Measurements from ENCODE around the gene LEMD2. TPM values are rescaled to one million over a fixed set of nuclear protein-coding genes. Genes with fewer than 3 reads are reported as not detected.
A peak's percentile ranks its signal among the peaks of the same experiment; 100 is the strongest.

Gene LEMD2
- polyA plus RNA-seq, 2 of the 4 experiments (the other 2 are of a cell fraction) = 43.2 to 48.8 TPM

- WGBS (ENCODE audit: missing lambda C conversion rate) = 68% methylated on average over 5 of the region's 5 CpGs
- H3K4me2 ChIP-seq = no peak overlapping the region
- no peak for TF ChIP-seq BHLHE40 (IDR thresholded peaks at IDR 0.05; ENCODE audit: low read depth, low read length)
- TF ChIP-seq HOXB5 (CRISPR knock-in tag; IDR thresholded peaks at IDR 0.05) = no peak
- no peak for TF ChIP-seq RAD21 (conservative IDR thresholded peaks at IDR 0.05 in 1 of 2, IDR thresholded peaks at IDR 0.05 in 1 of 2)
- TF ChIP-seq, protein P1, sequence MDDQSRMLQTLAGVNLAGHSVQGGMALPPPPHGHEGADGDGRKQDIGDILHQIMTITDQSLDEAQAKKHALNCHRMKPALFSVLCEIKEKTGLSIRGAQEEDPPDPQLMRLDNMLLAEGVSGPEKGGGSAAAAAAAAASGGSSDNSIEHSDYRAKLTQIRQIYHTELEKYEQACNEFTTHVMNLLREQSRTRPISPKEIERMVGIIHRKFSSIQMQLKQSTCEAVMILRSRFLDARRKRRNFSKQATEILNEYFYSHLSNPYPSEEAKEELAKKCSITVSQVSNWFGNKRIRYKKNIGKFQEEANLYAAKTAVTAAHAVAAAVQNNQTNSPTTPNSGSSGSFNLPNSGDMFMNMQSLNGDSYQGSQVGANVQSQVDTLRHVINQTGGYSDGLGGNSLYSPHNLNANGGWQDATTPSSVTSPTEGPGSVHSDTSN (IDR thresholded peaks at IDR 0.05) = no peak
- no peak for TF ChIP-seq ZC3H11A (IDR thresholded peaks at IDR 0.05)
- no peak for TF ChIP-seq FOSL2 (IDR thresholded peaks at IDR 0.05)
- no peak for TF ChIP-seq FOSL2 (CRISPR knock-in tag; IDR thresholded peaks at IDR 0.05)
- TF ChIP-seq PHF8 (IDR thresholded peaks at IDR 0.05; ENCODE audit: borderline replicate concordance, low read depth) = no peak
- TF ChIP-seq JUN (IDR thresholded peaks at IDR 0.05) = no peak
- TF ChIP-seq ZNF302 (CRISPR knock-in tag; IDR thresholded peaks at IDR 0.05) = no peak
- no peak for TF ChIP-seq POLR2A (IDR thresholded peaks at IDR 0.05; ENCODE audit: low read length)
Observed at GRCh38 chr6:33747823-33748222, 41.1 kb downstream of the LEMD2 start.

DNA sequence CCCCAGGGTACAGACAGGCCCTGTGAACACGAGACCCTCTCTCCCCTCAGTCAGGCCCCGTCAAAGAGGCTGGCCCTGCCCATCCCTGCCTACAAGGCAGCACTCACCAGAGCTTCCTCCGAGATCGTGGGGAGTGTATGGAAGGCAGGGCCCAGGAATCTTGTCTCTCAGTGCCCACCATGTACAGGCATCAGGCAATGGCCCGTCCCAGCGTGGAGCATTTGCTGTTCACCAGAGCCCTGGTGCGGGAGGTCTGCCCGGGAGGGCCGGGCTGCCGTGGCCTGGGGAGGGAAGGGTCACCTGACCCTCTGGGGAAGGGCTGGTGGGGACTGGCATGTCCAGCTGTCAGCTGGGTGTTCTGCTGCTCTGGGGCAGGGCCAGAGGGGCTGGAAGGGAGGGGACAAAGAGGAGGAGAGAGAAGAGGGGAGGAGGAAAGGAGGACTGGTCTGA, 42.3 kb downstream of the LEMD2 start, which contains the start of gene IP6K3:
Gene IP6K3, minus strand, starts transcription at position 255 of the 450 bp plus-strand sequence. CDS start 11,429 bp downstream, outside the sequence.
- Histone ChIP-seq H3K9me3 (no peaks in the 10 kb centered on the region), H3K4me1 (peaks cover 27% of the 10 kb centered on the region), H3K4me3 (no peak within 1 kb of the TSS), H3K27ac (peak within 1 kb of the TSS; percentile 68 to 77; a peak in 4 of 6 replicates), H3K4me2 (peak within 1 kb of the TSS; percentile 45)
- 76% methylated on average over 8 of the region's 10 CpGs for WGBS (ENCODE audit: missing lambda C conversion rate)
- ATAC-seq = peak in 1 of 2 experiments; percentile 14; a peak in 3 of 6 replicates
- TF ChIP-seq JUN (IDR thresholded peaks at IDR 0.05) = no peak
- TF ChIP-seq NPAS2 (CRISPR knock-in tag; IDR thresholded peaks at IDR 0.05; ENCODE audit: borderline replicate concordance) = no peak
- TF ChIP-seq, protein P2, sequence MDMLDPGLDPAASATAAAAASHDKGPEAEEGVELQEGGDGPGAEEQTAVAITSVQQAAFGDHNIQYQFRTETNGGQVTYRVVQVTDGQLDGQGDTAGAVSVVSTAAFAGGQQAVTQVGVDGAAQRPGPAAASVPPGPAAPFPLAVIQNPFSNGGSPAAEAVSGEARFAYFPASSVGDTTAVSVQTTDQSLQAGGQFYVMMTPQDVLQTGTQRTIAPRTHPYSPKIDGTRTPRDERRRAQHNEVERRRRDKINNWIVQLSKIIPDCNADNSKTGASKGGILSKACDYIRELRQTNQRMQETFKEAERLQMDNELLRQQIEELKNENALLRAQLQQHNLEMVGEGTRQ (IDR thresholded peaks at IDR 0.05) = no peak
- TF ChIP-seq TP53 (CRISPR knock-in tag; IDR thresholded peaks at IDR 0.05) = no peak
- TF ChIP-seq SREBF2 (IDR thresholded peaks at IDR 0.05) = no peak
- no peak for TF ChIP-seq ZFP36 (IDR thresholded peaks at IDR 0.05; ENCODE audit: borderline replicate concordance, partially characterized antibody)
- TF ChIP-seq MAZ (IDR thresholded peaks at IDR 0.05; ENCODE audit: borderline replicate concordance, low read depth, low read length) = no peak
- TF ChIP-seq CBX2 (IDR thresholded peaks at IDR 0.05; ENCODE audit: borderline replicate concordance, low read depth) = no peak
- TF ChIP-seq FOXS1 (CRISPR knock-in tag; IDR thresholded peaks at IDR 0.05) = no peak
- TF ChIP-seq E2F6 (IDR thresholded peaks at IDR 0.05; ENCODE audit: borderline replicate concordance, low read depth) = no peak
- TF ChIP-seq RAD21 (conservative IDR thresholded peaks at IDR 0.05 in 1 of 2, IDR thresholded peaks at IDR 0.05 in 1 of 2) = no peak
- no peak for TF ChIP-seq EHMT2 (IDR thresholded peaks at IDR 0.05; ENCODE audit: low read depth)
- TF ChIP-seq SMC3 (IDR thresholded peaks at IDR 0.05) = no peak
- no peak for TF ChIP-seq ZNF302 (CRISPR knock-in tag; IDR thresholded peaks at IDR 0.05)
- no peak for TF ChIP-seq KDM5A (IDR thresholded peaks at IDR 0.05)
- no peak for TF ChIP-seq ZSCAN20 (CRISPR knock-in tag; IDR thresholded peaks at IDR 0.05)
- TF ChIP-seq EHF (CRISPR knock-in tag; IDR thresholded peaks at IDR 0.05) = no peak
- no peak for TF ChIP-seq CEBPB (IDR thresholded peaks at IDR 0.05)
- TF ChIP-seq, protein P3, sequence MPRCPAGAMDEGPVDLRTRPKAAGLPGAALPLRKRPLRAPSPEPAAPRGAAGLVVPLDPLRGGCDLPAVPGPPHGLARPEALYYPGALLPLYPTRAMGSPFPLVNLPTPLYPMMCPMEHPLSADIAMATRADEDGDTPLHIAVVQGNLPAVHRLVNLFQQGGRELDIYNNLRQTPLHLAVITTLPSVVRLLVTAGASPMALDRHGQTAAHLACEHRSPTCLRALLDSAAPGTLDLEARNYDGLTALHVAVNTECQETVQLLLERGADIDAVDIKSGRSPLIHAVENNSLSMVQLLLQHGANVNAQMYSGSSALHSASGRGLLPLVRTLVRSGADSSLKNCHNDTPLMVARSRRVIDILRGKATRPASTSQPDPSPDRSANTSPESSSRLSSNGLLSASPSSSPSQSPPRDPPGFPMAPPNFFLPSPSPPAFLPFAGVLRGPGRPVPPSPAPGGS (IDR thresholded peaks at IDR 0.05) = no peak
- no peak for TF ChIP-seq FOSB (CRISPR knock-in tag; IDR thresholded peaks at IDR 0.05)
- FAIRE-seq = no peak
- ChIA-PET POLR2A (interaction anchor here (1.0 to 1.1 kb wide), 2 partner anchors 31 to 35 kb away, joined by 3 to 4 read pairs; partner anchors contain the start of gene UQCC2), CTCF (interaction anchor here (0.9 to 7.2 kb wide), 4 partner anchors 16 to 410 kb away, joined by 4 to 80 read pairs (median 59); no protein-coding TSS in a partner anchor)
- no peak for DNase-seq (ENCODE audit: low read depth in 1 of 2, low spot score in 1 of 2)

More at GRCh38 chr6:33747823-33748222, 41.1 kb downstream of the LEMD2 start:
- CTCF ChIA-PET = interaction anchor here (1.3 to 5.6 kb wide), 4 partner anchors 15 to 406 kb away, joined by 3 to 80 read pairs (median 34); no protein-coding TSS in a partner anchor
- H3K4me1 ChIP-seq = peaks cover 27% of the 10 kb centered on the region
- H3K27ac ChIP-seq = peak overlapping the region in 1 of 2 experiments; percentile 77; a peak in 2 of 6 replicates
- FAIRE-seq (no peak), ATAC-seq (no peak), DNase-seq (ENCODE audit: low read depth in 1 of 2, low spot score in 1 of 2) (no peak)
- H3K9me3 ChIP-seq = no peaks in the 10 kb centered on the region
- POLR2A ChIA-PET = interaction anchor here (1.1 kb wide), 1 partner anchor 36 kb away, joined by 4 read pairs; the partner anchor contains the start of gene UQCC2
- no peak overlapping the region for H3K4me3 ChIP-seq

Data from A549 (cell line).